Body of pancreas (tissue), 4 donors: ENCODE measurements around the gene TACC2.

ENCODE experiments used
- POLR2A ChIP-seq, 3 donors: fragments of 450-650 bp; IDR thresholded peaks; one replicate each; pipeline ENCODE4 v1.6.1; 2016; ENCODE audit warnings: antibody characterized with exemption in 3 of 3, mild to moderate bottlenecking in 2 of 3
- TF ChIP-seq, protein P1 (sequence below), 7 experiments: fragments of 450-650 bp in 4 of 7; fragments of 200-600 bp in 3 of 7; sonication (generic) in 3 of 7; IDR thresholded peaks; one replicate each; pipeline ENCODE4 v1.5.1; 2016 to 2019; ENCODE audit warnings: antibody characterized with exemption in 7 of 7

- TF ChIP-seq, protein P1, sequence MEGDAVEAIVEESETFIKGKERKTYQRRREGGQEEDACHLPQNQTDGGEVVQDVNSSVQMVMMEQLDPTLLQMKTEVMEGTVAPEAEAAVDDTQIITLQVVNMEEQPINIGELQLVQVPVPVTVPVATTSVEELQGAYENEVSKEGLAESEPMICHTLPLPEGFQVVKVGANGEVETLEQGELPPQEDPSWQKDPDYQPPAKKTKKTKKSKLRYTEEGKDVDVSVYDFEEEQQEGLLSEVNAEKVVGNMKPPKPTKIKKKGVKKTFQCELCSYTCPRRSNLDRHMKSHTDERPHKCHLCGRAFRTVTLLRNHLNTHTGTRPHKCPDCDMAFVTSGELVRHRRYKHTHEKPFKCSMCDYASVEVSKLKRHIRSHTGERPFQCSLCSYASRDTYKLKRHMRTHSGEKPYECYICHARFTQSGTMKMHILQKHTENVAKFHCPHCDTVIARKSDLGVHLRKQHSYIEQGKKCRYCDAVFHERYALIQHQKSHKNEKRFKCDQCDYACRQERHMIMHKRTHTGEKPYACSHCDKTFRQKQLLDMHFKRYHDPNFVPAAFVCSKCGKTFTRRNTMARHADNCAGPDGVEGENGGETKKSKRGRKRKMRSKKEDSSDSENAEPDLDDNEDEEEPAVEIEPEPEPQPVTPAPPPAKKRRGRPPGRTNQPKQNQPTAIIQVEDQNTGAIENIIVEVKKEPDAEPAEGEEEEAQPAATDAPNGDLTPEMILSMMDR (IDR thresholded peaks at IDR 0.05), result no peak
- TF ChIP-seq POLR2A (IDR thresholded peaks at IDR 0.05), result no peak
These were observed 109.0 kb downstream of the TACC2 start for GRCh38 chr10:122097935-122098334.
